Activated T-helper 17 cell treated with anti-CD3 and anti-CD28 coated beads, Interleukin-2, amount 50 U/mL, for 72 hours (primary cell): ENCODE data around the gene ASB5. TPM values are rescaled to one million over a fixed set of nuclear protein-coding genes. Genes with fewer than 3 reads are reported as not detected.
A peak's percentile ranks its signal among the peaks of the same experiment; 100 is the strongest.

ENCODE experiments used
- ATAC-seq: fragments of 150-1000 bp; cut with Tn5 transposase; replicated peaks from 2 replicates; pipeline ENCODE4 v1.10.0; 2021; ENCODE audit warnings: mild to moderate bottlenecking, moderate library complexity
- H3K27ac Mint-ChIP-seq: one replicate; pipeline ENCODE4 v1.8.0; 2022; ENCODE audit warnings: mixed read lengths
- H3K27me3 Mint-ChIP-seq: one replicate; pipeline ENCODE4 v1.8.0; 2022; ENCODE audit warnings: mixed read lengths
- H3K36me3 Mint-ChIP-seq: one replicate; pipeline ENCODE4 v1.8.0; 2022; ENCODE audit warnings: low read depth, mild to moderate bottlenecking, mixed read lengths
- H3K4me1 Mint-ChIP-seq: one replicate; pipeline ENCODE4 v1.8.0; 2022; ENCODE audit warnings: mixed read lengths
- H3K4me3 Mint-ChIP-seq: one replicate; pipeline ENCODE4 v1.8.0; 2022; ENCODE audit warnings: mild to moderate bottlenecking, mixed read lengths
- H3K9me3 Mint-ChIP-seq: one replicate; pipeline ENCODE4 v1.8.0; 2022; ENCODE audit warnings: mixed read lengths
- total RNA-seq, 2 donors: library from RNA; stranded (reverse); gene quantifications; one replicate each; pipeline ENCODE4 v1.2.3, GENCODE V29; 2022

The ASB5 gene
- total RNA-seq, 2 donors from 2014 or later, result not detected

DNA sequence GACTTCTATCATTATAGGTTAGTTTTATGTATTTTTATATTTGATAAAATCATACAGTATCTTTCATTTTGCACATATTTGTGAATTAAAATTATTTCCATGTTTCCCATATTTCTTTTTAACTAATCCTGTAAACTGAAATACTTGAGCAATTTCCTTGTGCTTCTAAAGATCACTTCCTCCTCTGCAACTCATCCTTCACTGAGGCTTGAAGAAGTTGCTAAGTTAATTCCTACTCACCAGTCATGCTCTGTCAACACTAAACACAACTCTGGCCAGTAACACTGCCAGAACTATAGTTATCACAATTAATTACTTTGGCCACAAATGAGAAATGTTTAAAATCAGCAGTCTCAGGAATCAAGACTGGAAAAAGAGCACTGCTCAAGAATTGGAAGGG, 80.4 kb downstream of the ASB5 start:
- Mint-ChIP-seq H3K27me3 (peaks cover 36% of the 10 kb centered on the region), H3K4me1 (peaks cover under 1% of the 10 kb centered on the region), H3K36me3 (no peaks in the 10 kb centered on the region), H3K9me3 (no peaks in the 10 kb centered on the region), H3K4me3 (no peak overlapping the region), H3K27ac (no peak overlapping the region)
- ATAC-seq, result no peak

DNA sequence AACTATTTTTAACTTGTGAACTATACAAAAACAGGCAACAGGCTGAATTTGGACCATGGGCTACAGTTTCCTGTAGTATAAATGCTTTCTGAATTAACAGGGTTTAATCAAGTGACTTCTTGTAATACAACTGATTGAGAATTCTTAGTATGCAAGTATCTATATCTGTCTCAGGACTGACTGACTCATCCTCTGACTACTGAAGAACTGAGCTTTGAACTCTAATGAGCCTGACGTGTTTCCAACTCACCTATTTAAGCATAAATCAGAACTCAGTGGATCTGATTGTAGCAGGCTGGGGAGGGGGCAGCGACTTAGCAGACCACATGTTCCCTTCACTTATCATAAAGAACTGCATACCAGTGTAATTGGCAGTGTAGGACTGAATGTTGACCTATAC, 81.4 kb downstream of the ASB5 start:
- Mint-ChIP-seq H3K27me3 (peaks cover 41% of the 10 kb centered on the region), H3K27ac (no peak overlapping the region), H3K36me3 (no peaks in the 10 kb centered on the region), H3K4me3 (no peak overlapping the region), H3K9me3 (no peaks in the 10 kb centered on the region), H3K4me1 (no peaks in the 10 kb centered on the region)
- peak; percentile 99 for ATAC-seq

DNA sequence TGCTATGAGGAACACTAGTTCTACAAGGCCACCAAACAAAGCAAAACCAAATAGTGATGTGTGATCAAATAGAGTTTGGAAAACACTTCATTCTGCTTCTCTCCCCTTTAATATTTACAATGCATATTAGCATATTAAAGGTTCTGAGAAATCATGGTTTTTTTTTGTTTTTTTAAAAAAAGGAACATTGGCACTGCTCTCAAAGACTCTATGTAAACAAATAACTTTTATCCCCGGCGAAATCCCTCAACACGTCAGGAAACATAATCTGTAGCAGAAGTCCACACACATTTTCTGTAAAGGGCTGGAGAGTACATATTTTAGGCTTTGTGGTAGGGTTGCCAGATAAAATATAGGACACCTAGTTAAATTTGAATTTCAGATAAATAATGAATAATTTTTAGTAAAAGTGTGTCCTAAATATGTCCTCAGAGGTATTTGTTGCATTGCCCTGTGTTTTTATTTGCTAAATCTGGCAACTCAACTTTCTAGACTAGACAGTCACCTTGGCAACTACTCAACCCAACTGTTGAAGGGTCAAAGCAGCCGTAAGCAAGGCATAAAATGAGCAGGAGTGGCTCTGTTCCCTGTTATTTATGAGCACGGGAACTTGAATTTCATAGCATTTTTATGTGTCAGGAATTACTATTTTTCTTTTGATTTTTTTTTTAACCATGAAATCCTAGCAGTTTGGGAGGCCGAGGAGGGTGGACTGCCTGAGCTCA, 82.2 kb downstream of the ASB5 start:
- no peaks in the 10 kb centered on the region for H3K36me3 Mint-ChIP-seq
- no peaks in the 10 kb centered on the region for H3K9me3 Mint-ChIP-seq
- H3K27ac Mint-ChIP-seq, result no peak overlapping the region
- ATAC-seq, result no peak
- no peaks in the 10 kb centered on the region for H3K4me1 Mint-ChIP-seq
- H3K27me3 Mint-ChIP-seq, result peaks cover 38% of the 10 kb centered on the region
- H3K4me3 Mint-ChIP-seq, result no peak overlapping the region

DNA sequence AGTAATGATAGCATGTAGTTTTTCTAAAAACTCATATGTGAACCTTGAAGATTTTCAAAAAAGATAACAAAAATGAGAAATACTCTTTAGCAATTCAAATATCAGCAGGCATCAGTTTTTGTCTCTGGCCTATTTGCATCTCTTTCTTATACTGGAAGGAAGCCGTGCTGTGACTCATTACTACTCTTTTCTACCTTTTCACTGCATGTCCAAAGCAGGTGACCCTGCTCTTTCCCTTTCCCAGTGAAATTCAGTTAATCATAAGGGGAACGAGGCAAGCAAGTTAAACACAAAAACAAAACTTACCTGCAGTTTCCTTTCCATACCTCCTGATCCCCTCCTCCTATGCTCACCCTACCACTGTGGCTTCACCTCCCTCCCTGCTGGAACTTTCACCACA, 83.0 kb downstream of the ASB5 start:
- Mint-ChIP-seq H3K36me3 (no peaks in the 10 kb centered on the region), H3K4me3 (no peak overlapping the region), H3K27me3 (peaks cover 34% of the 10 kb centered on the region), H3K4me1 (no peaks in the 10 kb centered on the region), H3K9me3 (no peaks in the 10 kb centered on the region), H3K27ac (no peak overlapping the region)
- ATAC-seq, result no peak

DNA sequence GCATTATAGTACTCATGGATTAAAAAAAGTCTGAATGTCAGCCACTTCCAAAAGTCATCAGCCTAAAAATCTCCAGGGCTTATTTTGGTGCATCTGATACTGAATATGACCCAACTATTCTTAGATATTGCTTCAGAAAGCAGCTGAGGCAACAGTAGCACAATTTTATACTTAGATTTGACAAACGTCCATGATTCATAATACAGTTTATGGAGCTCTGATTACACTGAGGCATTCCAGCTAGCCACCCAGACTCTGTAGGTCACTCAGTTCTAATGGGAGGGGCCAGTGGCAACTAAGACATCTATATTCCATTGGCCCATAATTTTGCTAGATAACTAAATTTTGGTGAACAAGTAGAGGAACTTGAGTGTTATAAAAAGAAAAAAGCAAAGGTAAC, 84.0 kb downstream of the ASB5 start:
- Mint-ChIP-seq H3K36me3 (no peaks in the 10 kb centered on the region), H3K9me3 (no peaks in the 10 kb centered on the region), H3K4me1 (no peaks in the 10 kb centered on the region), H3K27me3 (peaks cover 30% of the 10 kb centered on the region), H3K4me3 (no peak overlapping the region), H3K27ac (no peak overlapping the region)
- ATAC-seq, result no peak

Other genes starting within 250 kb of the ASB5 start
- 1 to 10 TPM; 1.3 to 2.9 TPM for gene WDR17, start 203.4 kb downstream of the ASB5 start, total RNA-seq
- gene SPATA4, start 73.6 kb downstream of the ASB5 start, total RNA-seq, result not detected
- 100 to 1,000 TPM; 105 to 153 TPM for gene SPCS3, start 50.7 kb upstream of the ASB5 start, total RNA-seq